Sigmoid colon (tissue), 4 donors: ENCODE data around the gene SAMD11.

Source experiments
- EP300 ChIP-seq, 4 donors: sonication (generic); formaldehyde crosslinking; IDR thresholded peaks; one replicate each; pipeline ENCODE4 v1.6.1; 2017; ENCODE audit warnings: antibody characterized with exemption in 4 of 4
- POLR2A ChIP-seq, 2 donors: fragments of 450-650 bp; IDR thresholded peaks; one replicate each; pipeline ENCODE4 v1.6.1; 2016; ENCODE audit warnings: antibody characterized with exemption in 2 of 2, mild to moderate bottlenecking in 2 of 2, moderate library complexity in 2 of 2

DNA sequence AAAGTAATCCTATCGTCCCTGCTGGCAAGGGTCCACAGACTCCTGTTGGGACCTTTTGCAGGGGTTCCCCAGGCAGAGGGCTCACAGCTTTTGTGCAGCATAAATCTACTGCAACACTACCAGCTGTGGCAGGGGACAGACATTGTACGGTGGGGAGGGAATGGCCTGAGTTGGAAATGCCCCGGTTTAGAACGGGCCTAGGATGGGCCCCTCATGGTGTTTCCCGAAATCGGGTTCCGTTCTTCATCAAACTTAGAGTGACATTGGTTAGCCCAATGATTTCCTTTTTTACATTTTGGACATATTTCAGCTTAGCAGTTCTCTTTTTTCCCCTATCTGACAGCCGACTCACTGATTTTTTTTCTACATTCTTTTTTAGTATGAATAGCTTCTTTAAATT lies 26.5 kb upstream of the SAMD11 start:
- TF ChIP-seq EP300 (IDR thresholded peaks at IDR 0.05) (no peak), POLR2A (IDR thresholded peaks at IDR 0.05) (no peak)
